ENCODE data around the gene SKA3.

Gene SKA3

GRCh38 chr13:21152251-21152899 lies 24.0 kb downstream of the SKA3 start:
- Histone ChIP-seq H3K4me3 (ENCODE audit: low read depth, low read length) (no peak overlapping the region), H3K79me2 (no peaks in the 10 kb centered on the region), H2AFZ (no peak overlapping the region), H3K9ac (no peak overlapping the region), H3K27me3 (ENCODE audit: control insufficient read depth, insufficient read depth, low read length) (no peaks in the 10 kb centered on the region), H3K9me3 (ENCODE audit: control insufficient read depth, low read length) (no peaks in the 10 kb centered on the region), H3K4me1 (no peaks in the 10 kb centered on the region), H3K27ac (no peak overlapping the region), H3K4me2 (ENCODE audit: low read length) (no peak overlapping the region), H3K36me3 (ENCODE audit: control insufficient read depth, insufficient read depth, low read length) (no peaks in the 10 kb centered on the region)
- no peak for TF ChIP-seq CTCF (IDR thresholded peaks at IDR 0.05)

GRCh38 chr13:21150013-21150412 lies 26.3 kb downstream of the SKA3 start:
- H3K4me2 ChIP-seq (ENCODE audit: low read length) = no peak overlapping the region
- no peak overlapping the region for H3K27ac ChIP-seq
- no peak overlapping the region for H3K9ac ChIP-seq
- H3K79me2 ChIP-seq = no peaks in the 10 kb centered on the region
- H3K4me1 ChIP-seq = no peaks in the 10 kb centered on the region
- H3K27me3 ChIP-seq (ENCODE audit: control insufficient read depth, insufficient read depth, low read length) = no peaks in the 10 kb centered on the region
- H2AFZ ChIP-seq = no peak overlapping the region
- no peaks in the 10 kb centered on the region for H3K36me3 ChIP-seq (ENCODE audit: control insufficient read depth, insufficient read depth, low read length)
- H3K9me3 ChIP-seq (ENCODE audit: control insufficient read depth, low read length) = no peaks in the 10 kb centered on the region
- TF ChIP-seq CTCF (IDR thresholded peaks at IDR 0.05) = no peak
- H3K4me3 ChIP-seq (ENCODE audit: low read depth, low read length) = no peak overlapping the region

- Histone ChIP-seq H3K9ac (no peak overlapping the region), H3K9me3 (ENCODE audit: control insufficient read depth, low read length) (no peaks in the 10 kb centered on the region), H3K4me1 (no peaks in the 10 kb centered on the region), H3K4me3 (ENCODE audit: low read depth, low read length) (no peak overlapping the region), H2AFZ (no peak overlapping the region), H3K27ac (no peak overlapping the region), H3K36me3 (ENCODE audit: control insufficient read depth, insufficient read depth, low read length) (no peaks in the 10 kb centered on the region), H3K79me2 (no peaks in the 10 kb centered on the region), H3K27me3 (ENCODE audit: control insufficient read depth, insufficient read depth, low read length) (no peaks in the 10 kb centered on the region), H3K4me2 (ENCODE audit: low read length) (no peak overlapping the region)
- TF ChIP-seq CTCF (IDR thresholded peaks at IDR 0.05) = no peak
These were observed 26.8 kb downstream of the SKA3 start for GRCh38 chr13:21149568-21149967.

GRCh38 chr13:21148557-21149258 lies 27.6 kb downstream of the SKA3 start:
- H2AFZ ChIP-seq = no peak overlapping the region
- H3K79me2 ChIP-seq = no peaks in the 10 kb centered on the region
- TF ChIP-seq CTCF (IDR thresholded peaks at IDR 0.05) = no peak
- H3K4me2 ChIP-seq (ENCODE audit: low read length) = no peak overlapping the region
- H3K9me3 ChIP-seq (ENCODE audit: control insufficient read depth, low read length) = no peaks in the 10 kb centered on the region
- H3K4me3 ChIP-seq (ENCODE audit: low read depth, low read length) = no peak overlapping the region
- no peaks in the 10 kb centered on the region for H3K4me1 ChIP-seq
- no peak overlapping the region for H3K27ac ChIP-seq
- H3K36me3 ChIP-seq (ENCODE audit: control insufficient read depth, insufficient read depth, low read length) = no peaks in the 10 kb centered on the region
- no peak overlapping the region for H3K9ac ChIP-seq
- no peaks in the 10 kb centered on the region for H3K27me3 ChIP-seq (ENCODE audit: control insufficient read depth, insufficient read depth, low read length)

- H3K4me1 ChIP-seq = peaks cover 1% of the 10 kb centered on the region
- H2AFZ ChIP-seq = no peak overlapping the region
- H3K4me2 ChIP-seq (ENCODE audit: low read length) = no peak overlapping the region
- H3K27ac ChIP-seq = no peak overlapping the region
- no peak for TF ChIP-seq CTCF (IDR thresholded peaks at IDR 0.05)
- H3K79me2 ChIP-seq = peaks cover 1% of the 10 kb centered on the region
- no peaks in the 10 kb centered on the region for H3K9me3 ChIP-seq (ENCODE audit: control insufficient read depth, low read length)
- H3K4me3 ChIP-seq (ENCODE audit: low read depth, low read length) = no peak overlapping the region
- H3K27me3 ChIP-seq (ENCODE audit: control insufficient read depth, insufficient read depth, low read length) = no peaks in the 10 kb centered on the region
- no peak overlapping the region for H3K9ac ChIP-seq
- H3K36me3 ChIP-seq (ENCODE audit: control insufficient read depth, insufficient read depth, low read length) = no peaks in the 10 kb centered on the region
These were observed 28.5 kb downstream of the SKA3 start for GRCh38 chr13:21147827-21148226.
